Hematopoietic multipotent progenitor cell (in vitro differentiated cells): ENCODE measurements around the gene TASOR2. TPM values are rescaled to one million over a fixed set of nuclear protein-coding genes. Genes with fewer than 3 reads are reported as not detected.

Source experiments
- DNase-seq, 3 donors: peaks; one replicate each; pipeline ENCODE4 v3.0.0-alpha.2; 2011 to 2015; ENCODE audit warnings: low read depth in 2 of 3, low spot score in 2 of 3
- total RNA-seq: library from RNA; depleted of rRNA; stranded (reverse); fragments of >200 nt; gene quantifications from one replicate; pipeline ENCODE4 v1.2.3, GENCODE V29; 2012

TASOR2 gene
- total RNA-seq, 1 donor, result 24.2 TPM

- DNase-seq, result no peak
Observed at GRCh38 chr10:5654218-5654755, 30.4 kb upstream of the TASOR2 start.

- no peak for DNase-seq
Observed at GRCh38 chr10:5655121-5655520, 29.5 kb upstream of the TASOR2 start.

GRCh38 chr10:5656737-5657579 is 27.7 kb upstream of the TASOR2 start:
- DNase-seq, result no peak

- no peak for DNase-seq
Observed at GRCh38 chr10:5658871-5659618, 25.6 kb upstream of the TASOR2 start.

- DNase-seq, result peak in 1 of 3 donors; percentile 43
Observed at GRCh38 chr10:5659702-5660528, 24.7 kb upstream of the TASOR2 start.

- DNase-seq, result no peak
Observed at GRCh38 chr10:5661043-5661442, 23.6 kb upstream of the TASOR2 start.

GRCh38 chr10:5662708-5663579 is 21.7 kb upstream of the TASOR2 start:
- no peak for DNase-seq

- DNase-seq, result no peak
Observed at GRCh38 chr10:5663692-5664427, 20.8 kb upstream of the TASOR2 start.

GRCh38 chr10:5665373-5666007 is 19.1 kb upstream of the TASOR2 start:
- DNase-seq, result peak in 1 of 3 donors; percentile 21

GRCh38 chr10:5666008-5666840 is 18.4 kb upstream of the TASOR2 start, which contains the start of gene ASB13:
ASB13 (minus strand) TSS chr10:5666595; CDS start chr10:5666551, 44 bp downstream.
- DNase-seq, result peak in 1 of 3 donors; percentile 40

- DNase-seq, result peak in 1 of 3 donors; percentile 64
Observed at GRCh38 chr10:5666841-5667630, 17.6 kb upstream of the TASOR2 start.

GRCh38 chr10:5668429-5668828 is 16.2 kb upstream of the TASOR2 start:
- no peak for DNase-seq

- DNase-seq, result no peak
Observed at GRCh38 chr10:5669604-5670003, 15.0 kb upstream of the TASOR2 start.

GRCh38 chr10:5670662-5671375 is 13.8 kb upstream of the TASOR2 start:
- no peak for DNase-seq

- DNase-seq, result no peak
Observed at GRCh38 chr10:5678397-5679036, 6.1 kb upstream of the TASOR2 start.

GRCh38 chr10:5679037-5679435 is 5.6 kb upstream of the TASOR2 start:
- DNase-seq, result no peak
